Measurements from ENCODE around the gene SH2D1A. TPM values are rescaled to one million over a fixed set of nuclear protein-coding genes. Genes with fewer than 3 reads are reported as not detected.
"Not testable (repeated sequence)": the region's sequence is repeated elsewhere in the genome, so short reads cannot be mapped to it uniquely, and the experiment has no call there.

Gene SH2D1A
- not detected in 2 replicates for polyA plus RNA-seq (2014; cell fraction: cytosol; rRNA removed)
- not detected in 2 replicates for polyA plus RNA-seq (2014; cell fraction: nucleus; rRNA removed)

DNA sequence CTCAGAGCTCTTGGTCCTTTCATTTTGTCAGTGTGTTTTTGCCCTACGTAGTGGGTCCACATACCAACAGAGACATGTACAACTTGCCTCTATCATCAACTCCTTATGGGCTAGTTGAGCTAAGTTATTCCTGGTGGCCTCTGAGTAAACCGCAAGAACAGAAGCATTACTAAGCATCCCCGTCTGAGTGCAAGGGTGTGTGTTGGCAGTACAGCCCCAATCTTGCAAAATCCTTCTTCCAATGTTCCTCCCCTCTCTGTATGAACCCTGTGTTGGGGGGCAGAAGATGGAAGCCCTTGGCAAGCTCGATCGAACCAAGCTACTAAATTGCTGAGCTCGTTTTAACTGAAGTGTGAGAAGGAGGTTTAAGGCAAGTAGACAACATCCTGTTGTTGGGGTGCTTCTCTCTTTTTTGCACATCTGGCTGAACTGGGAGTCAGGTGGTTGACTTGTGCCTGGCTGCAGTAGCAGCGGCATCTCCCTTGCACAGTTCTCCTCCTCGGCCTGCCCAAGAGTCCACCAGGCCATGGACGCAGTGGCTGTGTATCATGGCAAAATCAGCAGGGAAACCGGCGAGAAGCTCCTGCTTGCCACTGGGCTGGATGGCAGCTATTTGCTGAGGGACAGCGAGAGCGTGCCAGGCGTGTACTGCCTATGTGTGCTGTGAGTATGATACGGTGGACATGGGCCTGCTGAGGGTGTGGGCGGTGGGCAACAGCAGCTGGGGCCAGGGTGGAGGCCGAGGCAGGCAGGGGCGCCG, at the start of gene SH2D1A:
Gene SH2D1A (plus strand): TSS at position 447 of the 760 bp plus-strand sequence. CDS start 80 bp downstream, at position 527.
- DNase-seq (ENCODE audit: low spot score): no peak

DNA sequence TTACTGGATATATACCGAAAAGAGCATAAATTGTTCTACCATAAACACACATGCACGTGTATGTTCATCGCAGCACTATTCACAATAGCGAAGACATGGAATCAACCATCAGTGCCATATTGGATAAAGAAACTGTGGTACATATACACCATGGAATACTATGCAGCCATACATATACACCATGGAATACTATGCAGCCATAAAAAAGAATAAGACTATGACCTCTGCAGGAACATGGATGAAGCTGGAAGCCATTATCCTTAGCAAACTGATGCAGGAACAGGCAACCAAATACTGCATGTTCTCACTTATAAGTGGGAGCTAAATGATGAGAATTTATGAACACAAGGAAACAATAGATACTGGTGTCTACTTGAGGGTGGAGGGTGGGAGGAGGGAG, 47.0 kb upstream of the SH2D1A start:
- not testable (repeated sequence) for DNase-seq (ENCODE audit: low spot score)

DNA sequence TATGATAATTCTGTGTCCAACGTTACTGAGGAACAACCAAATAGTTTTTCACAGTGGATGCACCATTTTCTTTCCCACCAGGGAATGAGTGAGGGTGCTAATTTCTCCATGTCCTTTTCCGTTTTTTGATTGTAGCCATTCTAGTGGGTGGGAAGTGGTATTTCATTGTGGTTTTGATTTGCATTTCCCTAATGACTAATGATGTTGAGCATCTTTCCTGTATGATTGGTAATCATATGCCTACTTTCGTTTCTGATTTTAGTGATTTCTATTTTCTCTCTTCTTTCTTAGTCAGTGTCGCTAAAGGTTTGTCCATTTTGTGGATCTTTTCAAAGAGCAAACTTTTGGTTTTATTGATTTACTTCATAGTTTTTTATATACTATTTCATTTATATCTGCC, 46.0 kb upstream of the SH2D1A start:
- DNase-seq (ENCODE audit: low spot score): no peak

DNA sequence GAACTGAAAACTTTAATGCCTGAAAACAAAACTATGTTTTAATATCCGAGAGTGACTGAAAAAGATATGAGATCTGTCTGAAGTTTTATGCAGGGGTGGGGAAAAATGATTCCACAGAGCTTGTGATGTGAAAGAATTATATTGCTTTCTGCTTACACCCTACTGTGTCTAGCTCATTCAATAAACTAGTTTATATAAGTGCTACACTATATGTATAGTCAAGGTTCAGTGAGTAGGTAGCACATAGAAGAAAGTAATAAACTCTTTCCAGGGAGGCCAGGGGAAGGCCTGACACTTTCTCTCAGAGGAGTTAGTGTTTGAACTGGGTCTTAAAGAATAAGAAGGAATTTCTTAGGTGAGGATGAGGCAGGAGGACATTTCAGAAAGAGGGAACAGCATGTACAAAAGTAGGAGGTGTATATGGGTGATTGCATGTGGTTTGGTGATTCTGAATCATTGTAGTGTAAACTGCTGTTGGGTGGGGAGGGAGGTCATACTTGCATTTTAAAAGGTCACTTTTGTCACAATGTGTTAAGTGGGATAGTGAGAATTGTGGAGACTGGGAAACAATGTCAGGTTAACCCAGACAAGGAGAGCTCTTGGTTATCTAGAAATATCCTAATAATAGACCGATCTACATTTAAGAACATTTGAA, 39.0 kb upstream of the SH2D1A start:
- no peak for DNase-seq (ENCODE audit: low spot score)

DNA sequence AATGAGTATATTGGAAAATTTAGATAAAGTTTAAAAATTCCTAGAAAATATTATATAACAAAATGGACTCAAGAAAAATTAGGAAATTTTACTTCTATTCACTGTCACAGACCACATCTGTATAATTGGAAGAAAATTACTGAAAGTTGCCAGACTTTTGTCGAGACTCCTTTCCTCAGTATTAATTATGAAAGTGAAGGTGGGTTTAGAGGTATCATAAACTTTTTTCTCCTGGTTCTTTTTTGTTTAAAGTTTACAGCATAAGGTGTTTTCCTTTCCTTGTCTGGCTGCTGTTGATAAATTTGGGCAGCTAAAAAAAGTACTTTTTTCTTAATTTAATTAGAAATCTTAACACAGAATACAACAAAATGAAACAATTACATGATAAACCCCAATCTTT, 20.6 kb upstream of the SH2D1A start:
- DNase-seq (ENCODE audit: low spot score): no peak

DNA sequence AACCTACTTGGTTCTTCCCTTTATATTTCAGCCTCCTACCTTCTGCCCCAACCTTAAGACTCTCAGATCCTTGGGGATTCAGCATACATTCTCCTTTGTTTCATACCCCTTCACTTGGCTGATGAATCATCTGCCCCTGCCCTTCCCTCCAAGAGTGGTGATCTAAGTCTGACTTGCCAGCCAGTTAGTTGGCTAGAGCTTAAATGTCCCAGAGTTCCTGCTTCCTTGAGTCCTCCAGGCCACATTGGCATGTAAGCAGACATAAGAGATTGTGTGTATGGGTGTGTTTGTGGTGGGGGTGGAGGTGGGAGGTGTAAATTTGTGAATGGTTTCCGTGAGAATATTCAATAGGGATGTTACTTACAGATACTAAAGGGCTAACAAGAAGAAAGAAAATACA, 17.6 kb upstream of the SH2D1A start:
- DNase-seq (ENCODE audit: low spot score): no peak

DNA sequence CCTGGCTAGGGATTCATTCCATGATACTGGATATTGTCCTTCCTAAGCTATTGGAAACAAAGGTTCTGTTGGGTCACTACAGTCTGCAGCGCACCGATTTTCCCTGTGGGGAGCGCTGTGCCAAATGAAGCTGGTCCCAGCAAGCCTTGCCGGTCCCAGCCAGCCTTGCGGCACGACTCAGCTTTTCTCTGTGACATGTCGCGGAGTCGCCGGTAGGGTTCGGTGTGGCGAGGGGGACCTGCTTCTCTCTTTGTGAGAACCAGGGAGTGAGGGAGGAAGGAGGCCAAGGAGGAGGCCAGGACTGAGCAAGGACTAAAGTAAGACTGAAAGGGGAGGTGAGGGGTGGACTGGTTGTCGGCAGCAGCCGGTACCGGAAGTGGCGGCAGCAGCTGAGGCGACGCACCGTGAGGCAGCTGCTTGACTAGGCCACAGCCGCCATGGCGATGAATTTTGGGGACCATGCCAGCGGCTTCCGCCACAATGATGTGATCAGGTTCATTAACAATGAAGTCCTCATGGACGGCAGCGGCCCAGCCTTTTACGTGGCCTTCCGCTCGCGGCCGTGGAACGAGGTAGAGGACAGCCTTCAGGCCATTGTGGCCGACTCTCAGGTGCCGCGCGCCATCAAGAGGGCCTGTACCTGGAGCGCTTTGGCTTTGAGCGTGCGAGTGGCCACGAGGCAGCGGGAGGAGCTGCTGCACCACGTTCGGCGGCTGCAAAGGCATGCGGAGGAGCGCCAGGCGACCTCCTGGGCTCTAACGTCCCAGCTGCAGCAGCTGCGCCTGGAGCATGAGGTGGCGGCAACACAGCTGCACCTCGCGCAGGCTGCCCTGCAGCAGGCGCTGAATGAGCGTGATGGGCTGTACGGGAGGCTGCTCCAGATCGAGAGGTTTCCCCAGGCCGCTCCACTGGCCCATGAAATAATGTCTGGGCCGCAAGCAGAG, 13.6 kb upstream of the SH2D1A start, which contains the start of gene TEX13D:
Gene TEX13D (plus strand): TSS at position 180 of the 944 bp plus-strand sequence. CDS start 258 bp downstream, at position 438.
- DNase-seq (ENCODE audit: low spot score): no peak

DNA sequence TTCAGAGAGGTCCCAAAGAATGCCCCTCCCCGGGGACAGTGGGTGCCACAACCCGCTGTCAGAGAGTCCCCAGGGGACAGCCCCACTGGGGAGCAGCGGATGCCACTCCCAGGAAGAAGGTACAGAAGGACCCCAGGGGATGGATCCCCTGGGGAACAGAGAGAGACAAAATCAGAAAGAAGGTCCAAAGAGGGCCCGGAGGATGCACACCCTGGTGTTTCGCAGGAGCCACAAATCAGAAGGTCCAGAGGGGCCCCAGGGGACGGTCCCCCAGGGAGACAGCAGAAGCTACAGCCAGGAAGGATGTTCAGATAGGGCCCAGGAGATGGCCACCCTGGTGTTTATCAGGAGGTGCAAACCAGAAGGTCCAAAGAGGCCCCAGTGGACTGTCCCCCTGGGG, 12.5 kb upstream of the SH2D1A start:
- DNase-seq (ENCODE audit: low spot score): no peak

DNA sequence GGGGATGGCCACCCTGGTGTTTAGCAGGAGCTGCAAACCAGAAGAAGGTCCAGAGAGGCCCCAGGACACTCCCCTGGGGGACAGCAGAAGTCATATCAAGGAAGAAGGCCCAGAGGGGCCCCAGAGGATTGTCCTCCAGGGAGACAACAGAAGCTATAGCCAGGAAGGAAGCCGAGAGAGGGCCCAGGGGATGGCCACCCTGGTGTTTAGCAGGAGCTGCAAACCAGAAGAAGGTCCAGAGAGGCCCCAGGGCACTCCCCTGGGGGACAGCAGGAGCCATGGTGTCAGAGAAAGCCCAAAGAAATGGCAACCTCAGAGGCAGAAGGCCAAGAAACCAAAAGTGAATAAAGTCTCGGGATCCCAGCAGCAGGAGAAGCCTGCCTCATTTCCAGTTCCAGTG, 11.8 kb upstream of the SH2D1A start:
- not testable (repeated sequence) for DNase-seq (ENCODE audit: low spot score)

DNA sequence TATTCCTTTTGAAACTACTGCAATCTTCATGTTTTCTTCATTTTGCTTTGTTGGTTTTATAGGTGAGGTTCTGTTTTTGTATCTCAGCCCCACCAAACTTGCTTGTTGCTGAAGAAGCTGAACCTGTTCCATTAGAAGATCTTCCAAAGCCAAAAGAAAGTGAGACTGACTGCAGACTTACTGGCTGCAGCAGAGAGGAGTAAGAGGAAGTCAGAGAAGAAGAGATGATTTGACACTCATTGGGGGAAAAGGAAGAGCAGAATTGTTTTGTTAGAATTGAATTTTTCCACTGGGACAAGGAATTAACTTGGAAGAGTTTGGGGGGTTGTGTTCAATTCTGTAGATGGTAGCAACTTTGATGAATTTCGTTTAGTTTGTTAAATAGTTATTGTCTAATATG, 10.8 kb upstream of the SH2D1A start:
- DNase-seq (ENCODE audit: low spot score): no peak

DNA sequence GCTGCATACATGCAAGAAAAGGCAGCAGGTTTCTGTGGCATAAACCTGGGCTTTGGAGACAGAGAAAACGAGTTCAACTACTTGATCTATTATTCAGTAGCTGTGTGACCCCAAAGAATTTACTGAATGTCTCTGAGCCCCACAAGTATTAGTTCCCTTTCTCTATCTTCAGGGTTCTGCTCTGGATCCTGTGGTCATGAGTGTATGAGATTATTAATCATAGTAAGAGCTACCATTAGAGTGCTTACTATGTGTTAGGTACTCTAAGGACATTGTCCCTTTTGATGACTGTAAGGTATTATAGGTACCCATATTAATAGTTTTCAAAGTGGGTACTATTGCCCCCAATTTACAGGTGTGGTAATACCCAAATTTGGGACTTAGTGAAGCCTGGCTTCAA, 8.4 kb upstream of the SH2D1A start:
- DNase-seq (ENCODE audit: low spot score): no peak

DNA sequence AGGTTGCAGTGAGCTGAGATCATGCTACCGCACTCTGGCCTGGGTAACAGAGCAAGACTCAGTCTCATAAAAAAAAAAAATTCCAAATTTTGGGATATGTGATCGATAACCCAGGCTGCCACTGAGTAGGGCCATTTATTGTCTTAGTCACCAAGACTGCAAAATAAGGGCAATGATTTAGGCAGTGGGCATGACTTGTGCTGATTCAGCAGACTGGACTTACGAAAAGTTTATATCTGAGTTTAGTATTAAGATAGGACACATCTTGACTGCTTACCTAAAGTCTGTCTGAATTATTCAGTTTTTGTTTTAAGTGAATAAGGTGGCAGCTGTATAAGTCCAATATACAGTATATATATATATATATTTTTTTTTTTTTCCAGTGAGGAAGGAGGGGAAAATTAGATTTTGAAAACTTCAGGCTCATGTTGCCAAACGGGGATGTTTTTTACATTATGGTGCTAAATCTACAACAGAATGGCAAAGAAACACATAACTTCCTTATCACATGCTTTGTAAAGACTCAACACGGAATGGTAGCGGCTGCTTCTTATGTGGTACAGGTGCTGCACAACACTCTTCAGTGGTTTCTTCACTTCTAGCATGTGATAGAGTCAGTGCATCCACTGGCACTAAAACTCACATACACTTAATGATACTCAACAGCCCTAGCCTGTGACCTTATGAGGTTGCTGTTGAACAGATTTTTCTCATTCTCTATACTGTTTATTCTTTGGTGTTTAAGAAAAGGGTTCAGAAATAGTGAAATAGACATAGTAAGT, 7.4 kb upstream of the SH2D1A start:
- no peak for DNase-seq (ENCODE audit: low spot score)

DNA sequence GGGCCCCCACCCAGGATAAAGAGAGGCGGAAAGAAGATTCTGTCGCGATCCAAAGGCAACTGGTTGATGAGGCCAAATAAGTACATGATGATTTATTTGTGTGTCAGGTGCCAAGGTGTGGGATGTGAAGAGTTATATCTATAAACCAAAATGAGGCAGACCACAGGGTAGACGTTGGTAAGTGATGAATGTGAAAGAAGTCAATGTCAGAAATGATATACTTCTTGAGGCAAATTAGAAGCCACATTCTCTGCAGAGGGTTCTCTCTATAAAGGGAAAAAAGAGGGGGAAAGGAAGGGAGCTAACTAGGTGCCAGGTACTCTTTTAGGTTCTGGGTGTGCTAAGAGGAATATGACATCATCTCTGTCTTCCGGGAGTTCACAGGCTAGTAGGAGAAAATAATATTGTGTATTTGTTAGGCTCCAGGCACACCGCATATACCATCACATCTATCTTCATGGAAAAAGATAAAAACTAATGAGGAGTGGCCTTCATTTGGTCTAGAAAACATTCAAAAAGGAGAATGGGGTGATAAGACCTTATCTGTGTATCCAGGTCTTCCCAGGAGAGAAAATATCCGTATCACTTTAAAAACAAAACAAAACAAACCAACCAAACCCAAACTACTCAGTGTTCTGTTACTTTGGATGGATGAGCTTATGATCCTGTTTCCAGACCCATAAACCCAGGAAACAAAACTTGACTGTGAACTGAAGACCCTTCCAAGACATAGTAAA, 4.8 kb upstream of the SH2D1A start:
- DNase-seq (ENCODE audit: low spot score): no peak

DNA sequence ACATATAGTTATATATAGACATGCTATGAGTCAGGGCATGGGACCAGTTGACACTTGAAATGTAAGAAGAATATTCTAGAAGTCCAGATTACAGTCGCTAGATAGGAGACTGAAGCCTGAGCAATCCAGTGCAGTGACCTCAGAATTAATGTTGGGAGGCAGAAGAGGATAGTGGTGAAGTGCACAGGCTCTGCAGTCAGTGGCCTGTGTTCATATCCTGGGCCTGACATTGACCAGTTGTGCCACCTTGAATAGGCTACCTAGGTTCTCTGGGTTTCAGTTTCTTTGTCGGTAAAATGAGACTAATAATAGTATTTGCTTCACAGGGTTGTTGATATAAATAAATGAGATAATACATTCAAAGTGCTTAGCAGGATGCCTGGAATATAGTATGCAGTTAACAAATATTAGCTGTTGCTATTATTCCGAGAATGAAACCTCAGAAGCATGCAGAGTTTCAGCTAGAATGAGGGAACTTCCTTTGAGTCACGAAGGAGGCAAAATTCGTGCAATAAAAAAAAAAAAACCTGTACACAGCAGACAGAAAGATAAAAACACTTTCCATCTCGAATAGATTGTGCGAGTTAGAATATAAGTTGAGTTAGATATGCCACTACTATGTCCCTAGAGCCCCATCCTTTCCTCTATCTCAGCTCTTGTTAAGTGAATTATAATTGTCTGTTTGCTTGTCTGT, 4.0 kb upstream of the SH2D1A start:
- DNase-seq (ENCODE audit: low spot score): no peak

DNA sequence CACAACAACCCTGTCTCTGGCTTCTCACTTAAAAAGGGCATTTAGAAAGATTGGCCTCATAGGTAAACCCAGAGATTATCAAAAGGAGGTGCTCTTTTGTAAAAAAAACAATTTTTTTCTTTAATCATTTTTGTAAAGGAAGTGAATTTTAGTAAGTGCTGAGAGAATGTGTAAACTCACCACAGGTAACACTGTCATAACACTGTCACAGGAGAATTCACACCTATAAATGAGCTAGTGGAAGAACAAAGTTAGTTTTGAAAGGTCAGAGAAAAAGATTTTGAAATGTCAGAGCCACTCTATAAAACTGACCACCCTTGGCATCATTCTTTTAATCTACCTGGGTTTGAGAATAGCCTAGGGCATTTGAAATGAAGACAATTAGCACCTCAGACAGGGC, 3.3 kb upstream of the SH2D1A start:
- DNase-seq (ENCODE audit: low spot score): no peak

DNA sequence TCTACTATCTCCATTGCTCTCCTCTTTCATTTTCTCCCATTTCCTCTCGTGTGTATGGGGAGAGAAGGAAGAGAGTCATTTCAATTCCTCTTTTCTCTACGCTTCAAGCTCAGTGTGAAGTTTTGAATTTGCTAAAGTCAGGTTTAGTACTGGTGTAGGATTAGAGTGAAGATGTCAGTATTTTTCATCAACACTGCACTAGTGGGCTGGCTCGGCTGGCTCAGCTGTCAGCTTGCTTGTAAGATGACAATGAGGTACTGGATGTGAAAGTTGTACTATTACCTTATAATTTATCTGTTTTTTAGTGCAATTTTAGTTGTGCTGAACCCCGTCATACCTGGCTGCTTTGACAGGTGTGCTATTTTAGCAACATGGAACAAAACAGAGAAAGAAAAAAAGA, 2.1 kb upstream of the SH2D1A start:
- DNase-seq (ENCODE audit: low spot score): no peak

DNA sequence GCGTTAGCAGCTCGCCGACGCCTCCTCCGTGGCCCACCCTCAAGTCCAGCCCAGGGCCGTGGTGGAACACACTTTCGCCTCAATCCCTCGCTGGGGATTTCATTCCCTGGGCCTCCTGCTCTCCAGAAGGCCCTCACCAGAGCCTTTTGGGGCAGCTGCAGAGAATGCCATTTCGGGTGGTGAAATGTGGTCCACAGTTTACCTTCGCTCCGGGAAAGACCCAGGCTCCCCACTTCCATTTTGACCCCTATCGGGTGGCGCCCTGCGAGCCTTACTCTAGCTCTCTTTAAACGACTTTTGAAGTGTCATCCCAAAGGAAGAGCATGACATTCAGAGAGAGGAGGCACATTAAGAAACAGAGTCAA, 496 bp downstream of the SH2D1A start:
- DNase-seq (ENCODE audit: low spot score): no peak

DNA sequence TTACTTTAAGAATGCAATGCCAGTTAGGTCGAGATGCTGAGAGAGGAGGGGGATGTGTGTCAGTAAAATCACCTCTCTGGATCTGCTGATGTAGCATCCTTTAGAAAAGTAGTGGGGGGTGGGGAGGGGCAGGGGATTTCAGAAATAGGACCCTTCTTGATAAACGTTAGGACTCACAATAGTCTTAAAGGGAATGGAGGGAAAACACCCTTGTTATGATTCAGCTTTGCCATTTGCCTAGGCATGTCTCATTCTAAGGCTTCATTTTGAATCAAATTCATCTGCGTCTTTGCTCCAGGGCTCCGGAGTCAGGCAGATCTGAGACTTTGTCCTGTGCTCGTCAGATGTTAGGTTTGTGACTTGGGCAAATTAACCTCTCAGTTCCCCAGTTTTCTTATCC, 879 bp downstream of the SH2D1A start:
- no peak for DNase-seq (ENCODE audit: low spot score)

DNA sequence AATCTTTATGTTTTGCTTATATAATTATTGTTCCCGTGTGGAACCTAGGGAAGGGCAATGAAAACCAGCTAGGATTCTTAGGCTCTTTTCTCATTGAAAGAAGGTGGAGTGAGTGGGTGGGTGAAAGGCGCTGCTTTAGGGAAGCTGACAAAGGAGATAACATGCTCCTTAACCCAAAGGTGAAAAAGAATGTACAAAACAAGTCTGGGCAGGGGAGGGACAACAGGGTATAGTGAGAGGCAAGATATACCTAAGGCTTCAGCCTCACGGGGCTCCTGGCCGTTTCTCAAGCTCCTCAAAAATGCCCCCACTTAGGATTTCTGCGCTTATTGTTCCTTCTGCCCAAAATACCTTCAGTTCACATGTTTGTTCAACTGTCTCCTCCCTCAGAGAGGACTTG, 1.8 kb downstream of the SH2D1A start:
- no peak for DNase-seq (ENCODE audit: low spot score)
